Upper lobe of left lung (tissue), 6 donors: ENCODE results near the gene DSCAM. TPM values are rescaled to one million over a fixed set of nuclear protein-coding genes. Genes with fewer than 3 reads are reported as not detected.
A peak's percentile ranks its signal among the peaks of the same experiment; 100 is the strongest.

ENCODE experiments used
- ATAC-seq, 2 donors: fragments of 200-7000 bp; cut with Tn5 transposase; one replicate each; pipeline ENCODE4 v1.9.1; 2022; ENCODE audit warnings: mild to moderate bottlenecking in 2 of 2, moderate library complexity in 2 of 2; ENCODE audit not compliant: low FRiP score in 2 of 2
- DNase-seq, 2 donors: peaks; one replicate each; pipeline ENCODE4 v3.0.0-alpha.2; 2019 to 2020
- H3K27ac ChIP-seq, 4 donors: fragments of 200-600 bp; sonication (generic); one replicate each; pipeline ENCODE4 v1.5.1; 2016 to 2019
- H3K27me3 ChIP-seq, 4 donors: fragments of 200-600 bp; sonication (generic); one replicate each; pipeline ENCODE4 v1.5.1; 2017 to 2019
- H3K36me3 ChIP-seq, 4 donors: fragments of 200-600 bp; sonication (generic); one replicate each; pipeline ENCODE4 v1.5.1; 2016 to 2019
- H3K4me1 ChIP-seq, 4 donors: fragments of 200-600 bp; sonication (generic); one replicate each; pipeline ENCODE4 v1.5.1; 2018 to 2019
- H3K4me3 ChIP-seq, 4 donors: fragments of 200-600 bp; sonication (generic); one replicate each; pipeline ENCODE4 v1.5.1; 2017 to 2019; ENCODE audit warnings: mild to moderate bottlenecking in 2 of 4, moderate library complexity in 1 of 4
- H3K9me3 ChIP-seq, 4 donors: fragments of 200-600 bp; sonication (generic); one replicate each; pipeline ENCODE4 v1.5.1; 2018 to 2019
- EP300 ChIP-seq, 4 donors: sonication (generic); formaldehyde crosslinking; IDR thresholded peaks; one replicate each; pipeline ENCODE4 v1.5.1; 2017; ENCODE audit warnings: antibody characterized with exemption in 4 of 4, control low read depth in 2 of 4
- POLR2A ChIP-seq, 4 donors: fragments of 450-650 bp; IDR thresholded peaks; one replicate each; pipeline ENCODE4 v1.5.1; 2016 to 2017; ENCODE audit warnings: antibody characterized with exemption in 4 of 4, mild to moderate bottlenecking in 2 of 4
- POLR2AphosphoS5 ChIP-seq, 2 donors: sonication (generic); formaldehyde crosslinking; IDR thresholded peaks; one replicate each; pipeline ENCODE4 v1.5.1; 2017; ENCODE audit warnings: antibody characterized with exemption in 2 of 2
- WGBS, 2 donors: methylation state at CpG; one replicate each; pipeline ENCODE4 v1.1.5; 2017 to 2018; 5-methylcytosine and 5-hydroxymethylcytosine counted together
- total RNA-seq, 6 donors: library from RNA; depleted of rRNA in 4 of 6; stranded (reverse); fragments of >200 nt in 4 of 6; gene quantifications; one replicate each; pipeline versions ENCODE4 v1.1.0 to v1.2.1, GENCODE V29; 2016 to 2021
- TF ChIP-seq, protein P1 (sequence below), 6 experiments: fragments of 450-650 bp in 4 of 6; fragments of 200-600 bp in 2 of 6; sonication (generic) in 2 of 6; IDR thresholded peaks; one replicate each; pipeline ENCODE4 v1.5.1; 2016 to 2019; ENCODE audit warnings: antibody characterized with exemption in 6 of 6
- donor health status: DM: no; HTN: no; CAD: no; lungs with moderate emphysema.
- donor health status: DM: no; HTN: yes; CAD: no; lungs with severe emphysema.

DSCAM gene
- total RNA-seq, 6 donors from 2014 or later, result under 0.01 to 0.61 (median 0.26) TPM; not detected in 1

DNA sequence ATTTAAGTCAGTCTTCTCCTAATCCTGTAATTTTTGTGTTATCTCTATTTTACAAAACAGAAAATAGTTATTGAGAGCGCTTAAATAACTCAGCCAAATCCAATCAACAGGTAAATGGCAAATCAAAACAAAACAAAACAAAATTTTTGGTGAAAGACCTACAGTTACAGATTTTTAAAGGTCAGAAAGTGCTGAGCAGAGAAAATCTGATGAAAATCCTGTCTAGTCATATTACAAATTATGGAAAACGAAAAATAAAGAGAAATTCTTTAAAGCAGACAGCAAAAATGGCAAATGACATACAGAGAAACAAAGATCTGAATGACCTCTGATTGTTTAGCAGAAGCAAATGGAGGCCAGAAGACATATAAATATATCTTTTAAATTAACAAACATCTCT, 497.4 kb downstream of the DSCAM start:
- Histone ChIP-seq H3K27ac (no peak overlapping the region), H3K27me3 (no peaks in the 10 kb centered on the region), H3K4me1 (no peaks in the 10 kb centered on the region), H3K9me3 (no peaks in the 10 kb centered on the region), H3K4me3 (no peak overlapping the region), H3K36me3 (no peaks in the 10 kb centered on the region)
- DNase-seq (no peak), ATAC-seq (no peak)
- TF ChIP-seq POLR2A (IDR thresholded peaks at IDR 0.05), result no peak
- 67 to 85% methylated on average over 2 of the region's 2 CpGs for WGBS, 2 donors

DNA sequence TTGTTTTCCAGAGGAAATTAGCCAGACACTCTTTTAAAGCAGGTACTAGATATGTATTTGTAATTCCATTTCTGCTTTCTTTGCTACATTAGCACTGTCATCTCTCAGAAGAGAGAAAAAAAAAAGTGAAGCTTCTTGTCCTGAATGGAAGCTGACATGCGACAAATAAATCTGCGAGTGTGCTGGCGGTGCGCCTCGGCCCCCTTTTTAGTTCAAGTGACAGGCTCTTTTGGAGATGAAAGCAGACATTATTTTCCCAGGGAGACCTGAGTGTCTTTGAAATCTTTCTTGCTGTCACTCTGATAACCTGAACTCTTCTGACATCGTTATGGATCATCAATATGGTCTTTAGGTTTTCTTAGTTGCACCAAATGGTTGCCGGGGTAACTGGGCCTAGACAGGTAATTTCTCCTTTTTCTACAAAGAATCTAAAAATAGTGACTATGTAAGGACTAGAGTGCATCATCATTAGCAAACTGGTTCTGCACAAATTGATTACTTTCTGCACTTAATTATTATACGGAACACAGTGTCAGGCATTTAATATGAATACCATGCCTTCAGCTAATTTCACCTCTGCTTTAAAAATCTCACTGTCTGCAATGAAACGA, 501.1 kb downstream of the DSCAM start:
- DNase-seq (no peak), ATAC-seq (no peak)
- Histone ChIP-seq H3K27ac (no peak overlapping the region), H3K36me3 (no peaks in the 10 kb centered on the region), H3K4me1 (no peaks in the 10 kb centered on the region), H3K9me3 (no peaks in the 10 kb centered on the region), H3K4me3 (no peak overlapping the region), H3K27me3 (no peaks in the 10 kb centered on the region)
- TF ChIP-seq POLR2AphosphoS5 (IDR thresholded peaks at IDR 0.05) (no peak), POLR2A (IDR thresholded peaks at IDR 0.05) (no peak), EP300 (IDR thresholded peaks at IDR 0.05) (no peak)
- TF ChIP-seq, protein P1, sequence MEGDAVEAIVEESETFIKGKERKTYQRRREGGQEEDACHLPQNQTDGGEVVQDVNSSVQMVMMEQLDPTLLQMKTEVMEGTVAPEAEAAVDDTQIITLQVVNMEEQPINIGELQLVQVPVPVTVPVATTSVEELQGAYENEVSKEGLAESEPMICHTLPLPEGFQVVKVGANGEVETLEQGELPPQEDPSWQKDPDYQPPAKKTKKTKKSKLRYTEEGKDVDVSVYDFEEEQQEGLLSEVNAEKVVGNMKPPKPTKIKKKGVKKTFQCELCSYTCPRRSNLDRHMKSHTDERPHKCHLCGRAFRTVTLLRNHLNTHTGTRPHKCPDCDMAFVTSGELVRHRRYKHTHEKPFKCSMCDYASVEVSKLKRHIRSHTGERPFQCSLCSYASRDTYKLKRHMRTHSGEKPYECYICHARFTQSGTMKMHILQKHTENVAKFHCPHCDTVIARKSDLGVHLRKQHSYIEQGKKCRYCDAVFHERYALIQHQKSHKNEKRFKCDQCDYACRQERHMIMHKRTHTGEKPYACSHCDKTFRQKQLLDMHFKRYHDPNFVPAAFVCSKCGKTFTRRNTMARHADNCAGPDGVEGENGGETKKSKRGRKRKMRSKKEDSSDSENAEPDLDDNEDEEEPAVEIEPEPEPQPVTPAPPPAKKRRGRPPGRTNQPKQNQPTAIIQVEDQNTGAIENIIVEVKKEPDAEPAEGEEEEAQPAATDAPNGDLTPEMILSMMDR (IDR thresholded peaks at IDR 0.05), result no peak
- WGBS, 2 donors, result 81 to 84% methylated on average over 9 of the region's 9 CpGs

DNA sequence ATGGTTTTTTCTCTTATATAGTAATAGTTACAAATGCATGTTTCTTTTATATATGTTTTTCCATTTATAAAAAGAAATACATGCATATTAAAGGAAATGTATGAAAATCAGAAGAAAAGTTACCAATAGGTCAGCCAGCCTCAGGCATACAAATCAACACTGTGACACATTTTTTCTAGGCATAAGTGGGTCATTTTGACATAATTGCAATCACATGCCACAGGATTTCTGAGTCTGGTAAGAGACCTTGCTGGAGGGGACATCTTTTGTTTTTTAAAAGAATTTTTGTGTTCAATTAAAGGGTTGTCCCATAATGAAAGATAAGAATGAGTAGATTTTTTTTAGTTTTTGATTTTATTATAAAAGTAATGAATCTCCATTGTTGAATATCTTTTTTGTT, 506.6 kb downstream of the DSCAM start:
- TF ChIP-seq, protein P1 (IDR thresholded peaks at IDR 0.05), result no peak
- no peak for TF ChIP-seq POLR2A (IDR thresholded peaks at IDR 0.05)
- Histone ChIP-seq H3K9me3 (no peaks in the 10 kb centered on the region), H3K4me3 (no peak overlapping the region), H3K27me3 (no peaks in the 10 kb centered on the region), H3K4me1 (no peaks in the 10 kb centered on the region), H3K36me3 (no peaks in the 10 kb centered on the region), H3K27ac (no peak overlapping the region)
- ATAC-seq (no peak), DNase-seq (no peak)

DNA sequence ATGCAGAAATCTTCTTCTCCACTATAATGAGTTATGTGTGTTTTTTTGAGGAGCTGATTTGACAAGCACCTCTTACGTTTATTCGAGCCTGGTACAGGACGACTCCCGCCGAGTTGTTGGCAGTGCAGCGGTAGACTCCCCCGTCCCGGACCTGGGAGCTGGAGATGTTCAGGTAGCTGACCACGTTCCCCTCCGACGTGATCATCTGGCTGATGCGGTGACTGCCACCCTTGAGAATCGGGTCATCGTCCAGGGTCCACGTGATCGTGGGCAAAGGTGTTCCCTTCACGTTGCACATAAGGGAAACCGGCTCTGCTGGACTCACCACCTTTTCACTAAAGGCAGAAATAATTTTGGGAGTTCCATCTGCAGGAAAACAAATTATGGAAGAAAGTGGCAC, 507.9 kb downstream of the DSCAM start:
- WGBS, 2 donors, result 78 to 83% methylated on average over 4 to 18 of the region's 18 CpGs
- TF ChIP-seq POLR2AphosphoS5 (IDR thresholded peaks at IDR 0.05), result no peak
- no peak for TF ChIP-seq POLR2A (IDR thresholded peaks at IDR 0.05)
- TF ChIP-seq EP300 (IDR thresholded peaks at IDR 0.05), result no peak
- TF ChIP-seq, protein P1 (IDR thresholded peaks at IDR 0.05), result no peak

DNA sequence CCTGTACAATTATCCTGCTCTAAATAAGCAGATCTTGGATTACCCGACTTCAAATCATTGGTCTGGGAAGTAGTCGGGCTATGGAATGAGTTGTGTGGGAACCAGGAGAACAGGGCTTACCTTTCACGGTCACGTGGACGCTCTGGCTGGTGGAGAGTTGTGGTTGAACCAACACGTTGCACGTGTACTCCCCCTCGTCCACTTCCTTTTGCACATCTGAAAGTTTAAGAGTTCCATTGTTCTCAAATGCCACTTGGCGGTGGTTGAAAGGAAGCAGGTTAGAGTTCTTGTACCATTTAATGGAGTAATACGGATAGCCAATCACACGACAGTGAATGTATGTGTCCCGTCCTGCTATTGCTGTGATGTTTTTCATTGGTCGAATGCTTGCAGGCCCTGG, 509.0 kb downstream of the DSCAM start:
- no peak overlapping the region for H3K27ac ChIP-seq
- no peak for DNase-seq
- no peaks in the 10 kb centered on the region for H3K4me1 ChIP-seq
- WGBS, 2 donors, result 79 to 83% methylated on average over 13 of the region's 13 CpGs
- H3K4me3 ChIP-seq, result no peak overlapping the region
- no peaks in the 10 kb centered on the region for H3K9me3 ChIP-seq
- H3K27me3 ChIP-seq, result no peaks in the 10 kb centered on the region
- no peak for ATAC-seq
- no peaks in the 10 kb centered on the region for H3K36me3 ChIP-seq
- TF ChIP-seq POLR2A (IDR thresholded peaks at IDR 0.05) (no peak), EP300 (IDR thresholded peaks at IDR 0.05) (no peak), POLR2AphosphoS5 (IDR thresholded peaks at IDR 0.05) (no peak)
- TF ChIP-seq, protein P1 (IDR thresholded peaks at IDR 0.05), result no peak

More for the DNA sequence above, 507.9 kb downstream of the DSCAM start:
- Histone ChIP-seq H3K9me3 (no peaks in the 10 kb centered on the region), H3K27ac (no peak overlapping the region), H3K36me3 (no peaks in the 10 kb centered on the region), H3K4me3 (no peak overlapping the region), H3K4me1 (no peaks in the 10 kb centered on the region), H3K27me3 (no peaks in the 10 kb centered on the region)
- DNase-seq (peak in 1 of 2 donors; percentile 27), ATAC-seq (no peak)
